Renal pelvis (tissue), 12 donors: Measurements from ENCODE around the gene DEFB121. TPM values are rescaled to one million over a fixed set of nuclear protein-coding genes. Genes with fewer than 3 reads are reported as not detected.
"Not testable (repeated sequence)": the region's sequence is repeated elsewhere in the genome, so short reads cannot be mapped to it uniquely, and the experiment has no call there.

ENCODE experiments used
- DNase-seq: peaks from one replicate; pipeline ENCODE4 v3.0.0-alpha.2; 2013
- long read RNA-seq, 16 experiments: transcript quantifications; one replicate each; lab custom pipeline, GENCODE V29; 2026
- polyA plus RNA-seq, 3 donors: library from polyadenylated mRNA; unstranded; fragments of 120-200 nt; gene quantifications; one replicate each; pipeline ENCODE4 v1.2.1, GENCODE V29; 2013; ENCODE audit not compliant: insufficient read length in 3 of 3

The DEFB121 gene
- not detected for polyA plus RNA-seq
- long read RNA-seq, donor 1, result 0 reads
- long read RNA-seq, donor 2, result 0 reads
- long read RNA-seq, donor 3, result 0 reads
- long read RNA-seq, donor 4, result 0 reads
- long read RNA-seq, donor 5, result 0 reads
- long read RNA-seq, donor 6, result 0 reads
- long read RNA-seq, donor 7, result 0 reads
- long read RNA-seq, donor 8, result 0 reads
- long read RNA-seq, donor 9, result 0 reads
- long read RNA-seq, donor 10, result 0 reads
- long read RNA-seq, donor 11, result 0 reads
- long read RNA-seq, donor 12, result 0 reads
- long read RNA-seq, donor 13, result 0 reads
- long read RNA-seq, donor 14, result 0 reads
- long read RNA-seq, donor 15, result 0 reads
- long read RNA-seq, donor 16, result 0 reads

DNA sequence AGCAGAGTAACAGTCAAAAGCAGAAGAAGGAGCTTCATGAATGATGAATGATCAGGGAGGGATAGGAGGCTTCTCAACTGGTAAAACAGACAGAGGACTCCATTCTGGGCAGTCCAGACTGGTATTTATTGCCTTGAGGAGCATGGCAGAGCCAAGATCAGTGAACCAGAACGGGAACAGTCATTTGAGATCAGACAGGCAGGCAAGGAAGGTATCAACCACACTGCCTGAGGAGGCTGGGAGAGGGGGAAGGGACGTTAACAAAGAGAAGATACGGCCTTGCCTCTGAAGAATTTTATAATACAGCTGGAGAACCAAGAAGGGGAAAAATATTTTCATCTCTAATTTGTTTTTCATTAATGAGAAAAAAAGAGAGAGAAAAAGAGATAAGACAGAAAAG is at the start of gene DEFB121:
Gene DEFB121 (minus strand): TSS at position 101 of the 400 bp plus-strand sequence. CDS start 63 bp downstream, at position 38.
- no peak for DNase-seq

GRCh38 chr20:31454361-31454760 is 48.3 kb upstream of the DEFB121 start:
- no peak for DNase-seq

GRCh38 chr20:31452575-31452974 is 46.6 kb upstream of the DEFB121 start:
- no peak for DNase-seq

GRCh38 chr20:31449511-31450414 is 43.7 kb upstream of the DEFB121 start:
- DNase-seq, result no peak

- DNase-seq, result no peak
Observed at GRCh38 chr20:31446084-31446819, 40.2 kb upstream of the DEFB121 start.

GRCh38 chr20:31440012-31440659 is 34.1 kb upstream of the DEFB121 start, which contains the start of gene DEFB123:
Gene DEFB123, plus strand, starts transcription at chr20:31440632. Its CDS starts 67 bp downstream, at chr20:31440699.
- no peak for DNase-seq

DNA sequence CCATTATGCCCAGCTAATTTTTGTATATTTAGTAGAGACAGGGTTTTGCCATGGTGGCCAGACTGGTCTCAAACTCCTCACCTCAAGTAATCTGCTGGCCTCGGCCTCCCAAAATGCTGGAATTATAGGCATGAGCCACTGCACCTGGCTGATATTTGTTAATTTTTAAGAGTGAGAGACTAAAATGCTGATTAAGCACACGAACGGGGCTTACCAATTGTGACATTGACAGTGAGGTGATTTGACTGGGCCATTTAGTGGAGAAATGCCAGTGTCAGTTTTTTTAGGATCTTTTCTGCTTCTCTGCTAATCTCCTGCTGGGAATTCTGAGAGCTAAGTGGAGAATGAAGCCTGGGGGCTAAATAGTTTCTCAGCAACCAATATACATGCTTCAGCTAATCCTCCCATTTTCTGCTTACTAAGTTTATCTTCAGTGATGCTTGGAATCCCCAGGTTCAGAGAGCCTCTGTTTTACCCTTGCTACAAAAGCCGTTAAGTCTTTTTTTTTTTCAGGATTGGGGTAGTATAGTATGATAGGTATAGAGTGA is 24.6 kb upstream of the DEFB121 start:
- no peak for DNase-seq

DNA sequence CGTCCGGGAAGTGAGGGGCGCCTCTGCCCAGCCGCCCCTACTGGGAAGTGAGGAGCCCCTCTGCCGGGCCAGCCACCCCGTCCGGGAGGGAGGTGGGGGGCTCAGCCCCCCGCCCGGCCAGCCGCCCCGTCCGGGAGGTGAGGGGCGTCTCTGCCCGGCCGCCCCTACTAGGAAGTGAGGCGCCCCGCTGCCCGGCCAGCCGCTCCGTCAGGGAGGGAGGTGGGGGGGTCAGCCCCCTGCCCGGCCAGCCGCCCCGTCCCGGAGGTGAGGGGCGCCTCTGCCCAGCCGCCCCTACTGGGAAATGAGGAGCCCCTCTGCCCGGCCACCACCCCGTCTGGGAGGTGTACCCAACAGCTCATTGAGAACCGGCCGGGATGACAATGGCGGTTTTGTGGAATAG is 21.6 kb upstream of the DEFB121 start:
- not testable (repeated sequence) for DNase-seq

GRCh38 chr20:31426891-31427551 is 21.0 kb upstream of the DEFB121 start:
- not testable (repeated sequence) for DNase-seq

DNA sequence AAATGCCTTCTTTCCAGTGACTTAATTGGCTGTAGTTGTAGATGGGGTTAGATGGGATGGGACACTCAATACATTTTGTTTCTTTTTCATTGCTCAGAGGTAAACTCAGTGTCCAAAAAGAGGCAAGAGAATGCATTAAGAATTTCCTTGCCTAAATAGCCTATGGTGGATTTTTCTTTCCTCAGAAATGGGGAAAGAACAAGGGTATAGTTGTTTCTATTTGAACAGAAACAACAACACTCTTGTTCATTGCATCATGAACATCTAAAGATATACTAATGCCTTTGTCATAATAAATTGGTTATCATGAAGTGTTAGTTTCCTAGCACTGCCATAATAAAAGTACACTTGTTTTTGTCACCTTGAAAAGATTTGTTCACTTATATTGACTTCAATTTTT is 19.8 kb upstream of the DEFB121 start:
- DNase-seq, result no peak

GRCh38 chr20:31418307-31418706 is 12.3 kb upstream of the DEFB121 start:
- no peak for DNase-seq

DNA sequence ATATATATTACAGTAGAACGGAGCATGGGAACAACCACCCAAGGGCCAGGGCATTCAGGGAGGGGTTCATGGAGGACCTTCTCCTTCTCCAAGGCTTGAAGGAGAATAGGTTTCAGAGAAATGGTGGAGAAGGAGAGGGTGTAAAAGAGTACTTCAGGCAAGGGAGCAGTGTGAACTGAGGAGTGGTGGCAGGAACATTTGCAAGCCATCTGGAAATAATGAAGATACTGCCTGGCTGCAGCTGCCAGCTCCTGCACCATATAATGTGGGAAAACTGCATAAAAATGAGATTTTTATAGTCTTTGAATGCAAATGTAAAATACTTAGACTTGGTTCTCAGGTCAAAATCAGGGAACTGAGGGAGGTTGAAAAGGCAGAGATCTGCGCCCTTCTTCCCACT is 9.6 kb upstream of the DEFB121 start:
- DNase-seq, result no peak

DNA sequence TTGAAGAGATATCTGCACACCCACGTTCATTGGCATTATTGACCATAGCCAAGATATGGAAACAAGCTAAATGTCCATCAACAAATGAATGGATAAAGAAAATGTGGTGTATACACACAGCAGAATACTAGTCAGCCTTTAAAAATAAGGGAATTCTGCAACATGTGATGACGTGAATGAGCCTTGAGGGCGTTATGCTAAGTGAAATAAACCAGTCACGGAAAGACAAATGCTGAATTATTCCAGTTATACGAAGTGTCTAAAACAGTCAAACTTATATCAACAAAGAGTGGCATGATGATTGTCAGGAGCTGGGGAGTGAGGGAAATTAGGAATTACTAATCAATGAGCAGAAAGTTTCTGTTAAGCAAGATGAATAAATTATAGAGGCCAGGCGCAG is 8.4 kb upstream of the DEFB121 start:
- no peak for DNase-seq

DNA sequence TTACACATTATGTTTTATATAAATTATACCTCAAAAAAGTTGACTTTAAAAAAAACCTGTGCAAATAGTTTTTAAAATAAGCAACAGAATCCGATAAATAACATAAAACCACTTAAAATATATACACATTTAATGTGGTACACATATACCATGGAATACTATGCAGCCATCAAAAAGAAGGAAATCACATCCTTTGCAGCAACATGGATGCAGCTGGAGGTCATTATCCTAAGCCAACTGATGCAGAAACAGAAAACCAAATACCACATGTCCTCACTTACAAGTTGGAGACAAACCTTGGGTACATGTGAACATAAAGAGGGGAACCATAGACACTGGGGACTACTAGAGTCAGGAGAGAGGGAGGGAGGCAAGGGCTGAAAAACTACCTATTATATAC is 4.0 kb upstream of the DEFB121 start:
- DNase-seq, result no peak

DNA sequence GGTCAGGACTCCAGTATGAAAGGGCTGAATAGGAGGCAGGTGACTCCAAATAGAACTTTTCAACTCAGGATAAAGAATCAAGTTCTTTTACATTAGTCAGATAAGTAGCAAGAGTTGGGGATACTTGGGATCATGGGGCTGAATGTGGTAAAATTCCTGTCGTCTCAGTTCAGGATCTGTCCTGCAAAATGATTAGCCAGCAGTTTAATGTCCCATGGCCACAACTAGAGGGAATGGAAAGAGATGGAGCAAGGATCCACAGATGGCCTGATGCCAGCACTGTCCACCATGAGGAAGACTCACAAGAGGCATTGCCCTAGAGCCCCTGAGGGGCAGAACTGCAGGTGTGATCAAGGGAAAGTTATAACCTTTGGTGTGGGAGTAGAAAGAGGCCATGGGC is 2.1 kb downstream of the DEFB121 start:
- no peak for DNase-seq

DNA sequence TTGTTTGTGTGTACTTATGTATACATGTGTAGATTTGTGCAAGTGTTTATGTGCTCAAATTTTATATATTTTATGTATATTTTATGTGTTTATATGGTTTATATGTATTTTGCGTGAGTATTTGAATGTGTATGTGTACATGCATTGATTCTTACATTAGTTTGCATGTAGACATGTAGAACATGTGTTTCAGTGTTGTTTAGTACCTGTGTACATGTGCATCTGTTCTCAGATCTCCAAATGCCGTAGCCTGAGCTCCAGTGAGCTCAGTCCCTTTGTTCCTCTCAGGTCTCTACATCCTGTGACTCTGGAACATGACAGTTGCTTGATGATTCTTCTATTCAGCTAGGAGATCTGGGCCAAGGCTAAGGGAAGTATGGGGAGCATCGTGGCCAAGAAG is 11.1 kb downstream of the DEFB121 start:
- no peak for DNase-seq

DNA sequence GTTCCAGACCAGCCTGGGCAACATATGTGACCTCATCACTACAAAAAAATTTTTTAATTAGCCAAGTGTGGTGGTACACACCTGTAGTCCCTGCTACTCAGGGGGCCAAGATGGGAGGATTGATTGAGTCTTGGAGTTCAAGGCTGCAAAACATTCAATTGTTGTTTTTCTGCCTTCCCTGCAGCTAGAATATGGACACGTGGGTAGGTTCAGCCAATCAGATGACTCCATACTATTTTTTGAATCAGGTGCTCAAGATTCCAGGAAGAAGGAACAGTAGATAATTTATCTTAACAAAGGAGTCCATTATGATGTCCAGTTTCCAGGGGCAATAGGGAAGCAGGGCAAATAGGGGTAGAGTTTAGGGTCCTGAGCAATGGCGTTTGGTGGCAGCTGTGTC is 13.2 kb downstream of the DEFB121 start:
- no peak for DNase-seq

- no peak for DNase-seq
Observed at GRCh38 chr20:31390490-31390889, 15.5 kb downstream of the DEFB121 start, which contains the start of gene DEFB119. Gene DEFB119, minus strand, starts transcription at chr20:31390590. Its CDS starts 107 bp downstream, at chr20:31390483.

DNA sequence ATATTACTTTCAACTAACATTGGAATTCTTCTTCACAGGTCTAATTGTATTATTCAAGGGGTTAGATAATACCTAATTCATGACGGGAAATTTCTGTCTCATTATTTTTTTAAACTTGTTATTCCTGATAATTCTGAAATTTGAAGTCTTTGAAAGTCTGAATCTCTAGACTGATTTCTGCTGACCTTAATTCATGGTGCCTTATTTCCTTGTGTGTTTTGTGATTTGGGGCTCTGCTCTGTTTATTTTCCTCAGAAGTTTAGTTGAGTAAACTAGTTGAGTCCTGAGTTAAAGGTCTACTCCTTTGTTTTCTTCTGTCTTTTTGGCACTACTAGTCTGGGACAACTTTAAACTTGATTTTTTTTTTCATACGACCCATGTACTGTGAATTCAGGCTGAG is 31.7 kb downstream of the DEFB121 start:
- DNase-seq, result no peak

GRCh38 chr20:31368301-31368700 is 37.7 kb downstream of the DEFB121 start, which contains the start of gene DEFB118:
Gene DEFB118, plus strand, starts transcription at chr20:31368601. Its CDS starts 50 bp downstream, at chr20:31368651.
- no peak for DNase-seq

- not testable (repeated sequence) for DNase-seq
Observed at GRCh38 chr20:31364272-31364671, 41.7 kb downstream of the DEFB121 start.
